HepG2 (cell line): ENCODE results near the gene GRHPR. TPM values are rescaled to one million over a fixed set of nuclear protein-coding genes. Genes with fewer than 3 reads are reported as not detected.

Source experiments
- CBX1 ChIP-seq: IDR thresholded peaks from one replicate; pipeline ENCODE4 v1.6.1; 2016; ENCODE audit warnings: antibody characterized with exemption, low read depth
- ERF ChIP-seq: IDR thresholded peaks from 2 replicates; pipeline ENCODE4 v1.6.1; 2018; ENCODE audit warnings: missing biosample characterization, missing genetic modification reagents
- FOXP1 ChIP-seq, 2 experiments: fragments of 450-650 bp in 1 of 2; IDR thresholded peaks; 2 replicates each; pipeline ENCODE4 v1.6.1; 2017 to 2018; ENCODE audit warnings: antibody characterized with exemption in 1 of 2
- HOXA3 ChIP-seq: sonication (generic); formaldehyde crosslinking; IDR thresholded peaks from 2 replicates; pipeline ENCODE4 v1.5.0; 2020; ENCODE audit warnings: missing genetic modification reagents
- PHF5A ChIP-seq: IDR thresholded peaks from one replicate; pipeline ENCODE4 v1.6.1; 2018; ENCODE audit warnings: low read depth, missing genetic modification reagents; ENCODE audit not compliant: unreplicated experiment
- REPIN1 ChIP-seq: sonication (generic); formaldehyde crosslinking; IDR thresholded peaks from 2 replicates; pipeline ENCODE4 v1.8.0; 2022; ENCODE audit warnings: missing genetic modification reagents, low read depth, mild to moderate bottlenecking, borderline replicate concordance
- TAF1 ChIP-seq: sonication (generic); formaldehyde crosslinking; IDR thresholded peaks from 2 replicates; pipeline ENCODE4 v1.4.0; 2020; ENCODE audit warnings: missing genetic modification reagents
- ZKSCAN8 ChIP-seq: IDR thresholded peaks from 2 replicates; pipeline ENCODE4 v1.6.1; 2016; ENCODE audit warnings: borderline replicate concordance, missing genetic modification reagents, missing compliant biosample characterization
- ZNF780A ChIP-seq: sonication (generic); formaldehyde crosslinking; IDR thresholded peaks from 2 replicates; pipeline ENCODE4 v1.8.0; 2022; ENCODE audit warnings: mild to moderate bottlenecking, missing genetic modification reagents, moderate library complexity
- polyA plus RNA-seq, 8 experiments: library from polyadenylated mRNA; depleted of rRNA in 3 of 8; stranded (reverse) in 7 of 8; unstranded in 1 of 8; fragments of >200 nt; fragmentation: Illumina TruSeq in 4 of 8; extraction: Trizol in 4 of 8; gene quantifications; 2 replicates each; pipeline versions ENCODE4 v1.2.1 to v1.2.3, GENCODE V29; 2011 to 2016; ENCODE audit warnings: low read depth in 4 of 8, missing spikeins in 1 of 8, mixed read lengths in 1 of 8; ENCODE audit not compliant: insufficient read depth in 1 of 8
- total RNA-seq, 5 experiments: library from RNA; depleted of rRNA; stranded (reverse); fragments of >200 nt; fragmentation: Illumina TruSeq; extraction: Trizol; gene quantifications; 2 replicates each; pipeline ENCODE4 v1.2.3, GENCODE V29; 2016; ENCODE audit warnings: low read depth in 1 of 5
- TF ChIP-seq, protein P1 (sequence below): sonication (generic); formaldehyde crosslinking; IDR thresholded peaks from 2 replicates; pipeline ENCODE4 v1.5.0; 2020; ENCODE audit warnings: mild to moderate bottlenecking, missing genetic modification reagents, borderline replicate concordance
- TF ChIP-seq, protein P2 (sequence below): sonication (generic); formaldehyde crosslinking; IDR thresholded peaks from 2 replicates; pipeline ENCODE4 v1.5.0; 2020; ENCODE audit warnings: mild to moderate bottlenecking, missing genetic modification reagents
- TF ChIP-seq, protein P3 (sequence below): sonication (generic); formaldehyde crosslinking; IDR thresholded peaks from 2 replicates; pipeline ENCODE4 v1.4.0; 2020; ENCODE audit warnings: missing genetic modification reagents, borderline replicate concordance
- TF ChIP-seq, protein P4 (sequence below): sonication (generic); formaldehyde crosslinking; IDR thresholded peaks from 2 replicates; pipeline ENCODE4 v1.4.0; 2020; ENCODE audit warnings: missing genetic modification reagents, borderline replicate concordance

The GRHPR gene
- total and polyA plus RNA-seq, 2 of the 13 experiments (the other 11 are each of a cell fraction or from before 2014, with no cell fraction given): 113 to 115 TPM

DNA sequence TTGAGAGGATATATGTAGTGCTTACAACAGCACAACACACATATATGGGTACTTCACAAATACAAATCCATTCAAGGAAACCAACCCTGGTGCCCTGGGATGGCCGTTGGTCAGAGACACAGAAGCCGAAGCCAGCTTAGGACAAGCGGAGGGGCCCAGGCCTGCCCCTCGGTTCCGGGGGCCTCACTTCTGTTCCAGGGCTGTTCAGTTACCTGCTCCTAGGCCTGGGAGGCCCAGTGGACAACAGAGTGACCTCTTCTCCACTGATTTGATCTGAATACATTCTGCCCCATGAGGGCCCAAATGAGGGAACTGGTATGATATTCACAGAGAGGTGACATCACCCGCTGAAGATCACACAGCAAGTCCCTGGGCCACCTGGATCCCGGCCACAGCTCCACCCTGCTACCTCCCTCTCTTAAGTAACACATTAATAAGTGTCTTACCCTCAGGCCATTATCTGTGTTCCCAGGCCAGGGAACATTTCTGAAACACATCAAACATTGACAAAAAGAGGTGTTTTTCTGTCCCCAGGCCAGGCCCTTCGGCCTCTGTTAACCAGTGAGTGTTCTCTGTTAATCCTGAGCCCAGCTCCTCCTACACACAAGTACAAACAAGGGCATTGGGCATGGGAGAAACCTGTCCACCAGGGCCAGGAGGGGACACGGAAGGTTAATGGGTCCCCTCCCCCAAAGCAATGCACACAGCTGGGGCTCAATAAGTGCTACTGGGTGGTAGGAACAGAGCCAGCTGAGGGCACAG, 4.5 kb upstream of the GRHPR start (continued):
- TF ChIP-seq FOXP1 (IDR thresholded peaks at IDR 0.05) (no peak), FOXP1 (CRISPR knock-in tag; IDR thresholded peaks at IDR 0.05) (peak; percentile 39; the same call in 1 of the 2 replicates), ZNF780A (CRISPR knock-in tag) (no peak), CBX1 (no peak), HOXA3 (CRISPR knock-in tag) (peak; percentile 36; the same call in 1 of the 2 replicates), REPIN1 (CRISPR knock-in tag) (peak; percentile 57; the same call in 1 of the 2 replicates), ERF (CRISPR knock-in tag) (0 out of 2 replicates have a peak, but pooled peaks have one; percentile 19), ZKSCAN8 (CRISPR knock-in tag) (peak; percentile 100), PHF5A (CRISPR knock-in tag) (no peak), TAF1 (CRISPR knock-in tag) (0 out of 2 replicates have a peak, but pooled peaks have one; percentile 30)
- TF ChIP-seq, protein P1, sequence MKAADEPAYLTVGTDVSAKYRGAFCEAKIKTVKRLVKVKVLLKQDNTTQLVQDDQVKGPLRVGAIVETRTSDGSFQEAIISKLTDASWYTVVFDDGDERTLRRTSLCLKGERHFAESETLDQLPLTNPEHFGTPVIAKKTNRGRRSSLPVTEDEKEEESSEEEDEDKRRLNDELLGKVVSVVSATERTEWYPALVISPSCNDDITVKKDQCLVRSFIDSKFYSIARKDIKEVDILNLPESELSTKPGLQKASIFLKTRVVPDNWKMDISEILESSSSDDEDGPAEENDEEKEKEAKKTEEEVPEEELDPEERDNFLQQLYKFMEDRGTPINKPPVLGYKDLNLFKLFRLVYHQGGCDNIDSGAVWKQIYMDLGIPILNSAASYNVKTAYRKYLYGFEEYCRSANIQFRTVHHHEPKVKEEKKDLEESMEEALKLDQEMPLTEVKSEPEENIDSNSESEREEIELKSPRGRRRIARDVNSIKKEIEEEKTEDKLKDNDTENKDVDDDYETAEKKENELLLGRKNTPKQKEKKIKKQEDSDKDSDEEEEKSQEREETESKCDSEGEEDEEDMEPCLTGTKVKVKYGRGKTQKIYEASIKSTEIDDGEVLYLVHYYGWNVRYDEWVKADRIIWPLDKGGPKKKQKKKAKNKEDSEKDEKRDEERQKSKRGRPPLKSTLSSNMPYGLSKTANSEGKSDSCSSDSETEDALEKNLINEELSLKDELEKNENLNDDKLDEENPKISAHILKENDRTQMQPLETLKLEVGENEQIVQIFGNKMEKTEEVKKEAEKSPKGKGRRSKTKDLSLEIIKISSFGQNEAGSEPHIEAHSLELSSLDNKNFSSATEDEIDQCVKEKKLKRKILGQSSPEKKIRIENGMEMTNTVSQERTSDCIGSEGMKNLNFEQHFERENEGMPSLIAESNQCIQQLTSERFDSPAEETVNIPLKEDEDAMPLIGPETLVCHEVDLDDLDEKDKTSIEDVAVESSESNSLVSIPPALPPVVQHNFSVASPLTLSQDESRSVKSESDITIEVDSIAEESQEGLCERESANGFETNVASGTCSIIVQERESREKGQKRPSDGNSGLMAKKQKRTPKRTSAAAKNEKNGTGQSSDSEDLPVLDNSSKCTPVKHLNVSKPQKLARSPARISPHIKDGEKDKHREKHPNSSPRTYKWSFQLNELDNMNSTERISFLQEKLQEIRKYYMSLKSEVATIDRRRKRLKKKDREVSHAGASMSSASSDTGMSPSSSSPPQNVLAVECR (CRISPR knock-in tag): no peak
- TF ChIP-seq, protein P2, sequence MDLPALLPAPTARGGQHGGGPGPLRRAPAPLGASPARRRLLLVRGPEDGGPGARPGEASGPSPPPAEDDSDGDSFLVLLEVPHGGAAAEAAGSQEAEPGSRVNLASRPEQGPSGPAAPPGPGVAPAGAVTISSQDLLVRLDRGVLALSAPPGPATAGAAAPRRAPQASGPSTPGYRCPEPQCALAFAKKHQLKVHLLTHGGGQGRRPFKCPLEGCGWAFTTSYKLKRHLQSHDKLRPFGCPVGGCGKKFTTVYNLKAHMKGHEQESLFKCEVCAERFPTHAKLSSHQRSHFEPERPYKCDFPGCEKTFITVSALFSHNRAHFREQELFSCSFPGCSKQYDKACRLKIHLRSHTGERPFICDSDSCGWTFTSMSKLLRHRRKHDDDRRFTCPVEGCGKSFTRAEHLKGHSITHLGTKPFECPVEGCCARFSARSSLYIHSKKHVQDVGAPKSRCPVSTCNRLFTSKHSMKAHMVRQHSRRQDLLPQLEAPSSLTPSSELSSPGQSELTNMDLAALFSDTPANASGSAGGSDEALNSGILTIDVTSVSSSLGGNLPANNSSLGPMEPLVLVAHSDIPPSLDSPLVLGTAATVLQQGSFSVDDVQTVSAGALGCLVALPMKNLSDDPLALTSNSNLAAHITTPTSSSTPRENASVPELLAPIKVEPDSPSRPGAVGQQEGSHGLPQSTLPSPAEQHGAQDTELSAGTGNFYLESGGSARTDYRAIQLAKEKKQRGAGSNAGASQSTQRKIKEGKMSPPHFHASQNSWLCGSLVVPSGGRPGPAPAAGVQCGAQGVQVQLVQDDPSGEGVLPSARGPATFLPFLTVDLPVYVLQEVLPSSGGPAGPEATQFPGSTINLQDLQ: peak; percentile 43; the same call in 1 of the 2 replicates
- TF ChIP-seq, protein P3, sequence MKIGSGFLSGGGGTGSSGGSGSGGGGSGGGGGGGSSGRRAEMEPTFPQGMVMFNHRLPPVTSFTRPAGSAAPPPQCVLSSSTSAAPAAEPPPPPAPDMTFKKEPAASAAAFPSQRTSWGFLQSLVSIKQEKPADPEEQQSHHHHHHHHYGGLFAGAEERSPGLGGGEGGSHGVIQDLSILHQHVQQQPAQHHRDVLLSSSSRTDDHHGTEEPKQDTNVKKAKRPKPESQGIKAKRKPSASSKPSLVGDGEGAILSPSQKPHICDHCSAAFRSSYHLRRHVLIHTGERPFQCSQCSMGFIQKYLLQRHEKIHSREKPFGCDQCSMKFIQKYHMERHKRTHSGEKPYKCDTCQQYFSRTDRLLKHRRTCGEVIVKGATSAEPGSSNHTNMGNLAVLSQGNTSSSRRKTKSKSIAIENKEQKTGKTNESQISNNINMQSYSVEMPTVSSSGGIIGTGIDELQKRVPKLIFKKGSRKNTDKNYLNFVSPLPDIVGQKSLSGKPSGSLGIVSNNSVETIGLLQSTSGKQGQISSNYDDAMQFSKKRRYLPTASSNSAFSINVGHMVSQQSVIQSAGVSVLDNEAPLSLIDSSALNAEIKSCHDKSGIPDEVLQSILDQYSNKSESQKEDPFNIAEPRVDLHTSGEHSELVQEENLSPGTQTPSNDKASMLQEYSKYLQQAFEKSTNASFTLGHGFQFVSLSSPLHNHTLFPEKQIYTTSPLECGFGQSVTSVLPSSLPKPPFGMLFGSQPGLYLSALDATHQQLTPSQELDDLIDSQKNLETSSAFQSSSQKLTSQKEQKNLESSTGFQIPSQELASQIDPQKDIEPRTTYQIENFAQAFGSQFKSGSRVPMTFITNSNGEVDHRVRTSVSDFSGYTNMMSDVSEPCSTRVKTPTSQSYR (CRISPR knock-in tag): peak; percentile 70; the same call in 1 of the 2 replicates
- TF ChIP-seq, protein P4, sequence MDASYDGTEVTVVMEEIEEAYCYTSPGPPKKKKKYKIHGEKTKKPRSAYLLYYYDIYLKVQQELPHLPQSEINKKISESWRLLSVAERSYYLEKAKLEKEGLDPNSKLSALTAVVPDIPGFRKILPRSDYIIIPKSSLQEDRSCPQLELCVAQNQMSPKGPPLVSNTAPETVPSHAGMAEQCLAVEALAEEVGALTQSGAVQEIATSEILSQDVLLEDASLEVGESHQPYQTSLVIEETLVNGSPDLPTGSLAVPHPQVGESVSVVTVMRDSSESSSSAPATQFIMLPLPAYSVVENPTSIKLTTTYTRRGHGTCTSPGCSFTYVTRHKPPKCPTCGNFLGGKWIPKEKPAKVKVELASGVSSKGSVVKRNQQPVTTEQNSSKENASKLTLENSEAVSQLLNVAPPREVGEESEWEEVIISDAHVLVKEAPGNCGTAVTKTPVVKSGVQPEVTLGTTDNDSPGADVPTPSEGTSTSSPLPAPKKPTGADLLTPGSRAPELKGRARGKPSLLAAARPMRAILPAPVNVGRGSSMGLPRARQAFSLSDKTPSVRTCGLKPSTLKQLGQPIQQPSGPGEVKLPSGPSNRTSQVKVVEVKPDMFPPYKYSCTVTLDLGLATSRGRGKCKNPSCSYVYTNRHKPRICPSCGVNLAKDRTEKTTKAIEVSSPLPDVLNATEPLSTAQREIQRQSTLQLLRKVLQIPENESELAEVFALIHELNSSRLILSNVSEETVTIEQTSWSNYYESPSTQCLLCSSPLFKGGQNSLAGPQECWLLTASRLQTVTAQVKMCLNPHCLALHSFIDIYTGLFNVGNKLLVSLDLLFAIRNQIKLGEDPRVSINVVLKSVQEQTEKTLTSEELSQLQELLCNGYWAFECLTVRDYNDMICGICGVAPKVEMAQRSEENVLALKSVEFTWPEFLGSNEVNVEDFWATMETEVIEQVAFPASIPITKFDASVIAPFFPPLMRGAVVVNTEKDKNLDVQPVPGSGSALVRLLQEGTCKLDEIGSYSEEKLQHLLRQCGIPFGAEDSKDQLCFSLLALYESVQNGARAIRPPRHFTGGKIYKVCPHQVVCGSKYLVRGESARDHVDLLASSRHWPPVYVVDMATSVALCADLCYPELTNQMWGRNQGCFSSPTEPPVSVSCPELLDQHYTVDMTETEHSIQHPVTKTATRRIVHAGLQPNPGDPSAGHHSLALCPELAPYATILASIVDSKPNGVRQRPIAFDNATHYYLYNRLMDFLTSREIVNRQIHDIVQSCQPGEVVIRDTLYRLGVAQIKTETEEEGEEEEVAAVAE (CRISPR knock-in tag): peak; percentile 87
